CD14-positive monocyte (primary cell): ENCODE measurements around the gene CCDC85A. TPM values are rescaled to one million over a fixed set of nuclear protein-coding genes. Genes with fewer than 3 reads are reported as not detected.

ENCODE experiments used
- DNase-seq, 3 donors: peaks; one replicate each; pipeline ENCODE4 v3.0.0-alpha.2; 2011 to 2022
- H2AFZ ChIP-seq: 2 replicates; pipeline ENCODE4 v1.6.0; 2012; ENCODE audit warnings: mild to moderate bottlenecking, low read depth, low read length, inconsistent platforms; ENCODE audit not compliant: insufficient read depth, poor library complexity, severe bottlenecking
- H3K27ac ChIP-seq, 2 donors: 1 replicate in 1 of 2; 2 replicates in 1 of 2; pipeline ENCODE4 v1.5.1; 2012 to 2013; ENCODE audit warnings: low read length in 2 of 2, control low read depth in 1 of 2, inconsistent platforms in 1 of 2, low read depth in 1 of 2, mild to moderate bottlenecking in 1 of 2
- H3K27me3 ChIP-seq, 2 donors: one replicate each; pipeline versions ENCODE4 v1.6.0 to v1.6.1; 2011 to 2013; ENCODE audit warnings: low read length in 2 of 2; ENCODE audit not compliant: control insufficient read depth in 2 of 2, insufficient read depth in 2 of 2
- H3K36me3 ChIP-seq, 2 donors: replicated peaks in 1 of 2; 1 replicate in 1 of 2; 2 replicates in 1 of 2; pipeline versions ENCODE4 v1.5.1 to v1.6.1; 2012 to 2013; ENCODE audit warnings: low read length in 2 of 2, control low read depth in 1 of 2, inconsistent platforms in 1 of 2, mild to moderate bottlenecking in 1 of 2; ENCODE audit not compliant: insufficient read depth in 2 of 2, control insufficient read depth in 1 of 2
- H3K4me1 ChIP-seq, 2 donors: 1 replicate in 1 of 2; 2 replicates in 1 of 2; pipeline versions ENCODE4 v1.5.1 to v1.6.1; 2012 to 2013; ENCODE audit warnings: low read length in 2 of 2, control low read depth in 1 of 2, inconsistent platforms in 1 of 2, mild to moderate bottlenecking in 1 of 2, moderate library complexity in 1 of 2; ENCODE audit not compliant: insufficient read depth in 2 of 2, control insufficient read depth in 1 of 2
- H3K4me2 ChIP-seq: replicated peaks from 2 replicates; pipeline ENCODE3; 2012; ENCODE audit warnings: low read length, moderate library complexity, mild to moderate bottlenecking; ENCODE audit not compliant: poor library complexity, severe bottlenecking; ENCODE audit errors: extremely low read depth
- H3K4me3 ChIP-seq, 3 experiments: fragments of 200-600 bp in 1 of 3; sonication (generic) in 1 of 3; replicated peaks in 1 of 3; 1 replicate in 2 of 3; 2 replicates in 1 of 3; pipeline ENCODE4 v1.5.1; 2011 to 2013; ENCODE audit warnings: low read length in 3 of 3, mild to moderate bottlenecking in 3 of 3, control low read depth in 2 of 3, low read depth in 2 of 3, inconsistent platforms in 1 of 3, moderate library complexity in 1 of 3
- H3K79me2 ChIP-seq: 2 replicates; pipeline ENCODE4 v1.6.0; 2012; ENCODE audit warnings: mild to moderate bottlenecking, control low read depth, inconsistent platforms, low read length, moderate library complexity; ENCODE audit not compliant: insufficient read depth
- H3K9ac ChIP-seq: 2 replicates; pipeline ENCODE4 v1.6.0; 2017; ENCODE audit warnings: low read length, mild to moderate bottlenecking; ENCODE audit not compliant: insufficient read depth, poor library complexity, severe bottlenecking
- H3K9me3 ChIP-seq, 2 donors: replicated peaks in 1 of 2; 1 replicate in 1 of 2; 2 replicates in 1 of 2; pipeline versions ENCODE4 v1.5.1 to v1.6.1; 2012 to 2013; ENCODE audit warnings: low read length in 2 of 2, control low read depth in 1 of 2; ENCODE audit not compliant: control insufficient read depth in 1 of 2, insufficient read depth in 1 of 2
- H4K20me1 ChIP-seq: 2 replicates; pipeline ENCODE4 v1.6.0; 2012; ENCODE audit warnings: mild to moderate bottlenecking, low read length, control low read depth, moderate library complexity; ENCODE audit not compliant: insufficient read depth
- H3K27ac Mint-ChIP-seq, 7 donors: one replicate each; pipeline ENCODE4 v1.8.0; 2020; ENCODE audit warnings: mild to moderate bottlenecking in 7 of 7, mixed read lengths in 7 of 7, moderate library complexity in 6 of 7, inconsistent platforms in 2 of 7
- H3K27me3 Mint-ChIP-seq, 3 donors: one replicate each; pipeline ENCODE4 v1.8.0; 2021 to 2022; ENCODE audit warnings: low read depth in 3 of 3, mild to moderate bottlenecking in 3 of 3, mixed read lengths in 3 of 3, moderate library complexity in 3 of 3, inconsistent platforms in 1 of 3
- H3K36me3 Mint-ChIP-seq, 2 donors: one replicate each; pipeline ENCODE4 v1.8.0; 2020; ENCODE audit warnings: mixed read lengths in 2 of 2, inconsistent platforms in 1 of 2, mild to moderate bottlenecking in 1 of 2
- H3K4me1 Mint-ChIP-seq: one replicate; pipeline ENCODE4 v1.8.0; 2020; ENCODE audit warnings: mild to moderate bottlenecking, mixed read lengths
- H3K4me3 Mint-ChIP-seq, 2 donors: one replicate each; pipeline ENCODE4 v1.8.0; 2020; ENCODE audit warnings: mild to moderate bottlenecking in 2 of 2, mixed read lengths in 2 of 2, moderate library complexity in 1 of 2
- H3K9me3 Mint-ChIP-seq, 7 donors: one replicate each; pipeline ENCODE4 v1.8.0; 2020 to 2022; ENCODE audit warnings: mixed read lengths in 7 of 7, mild to moderate bottlenecking in 6 of 7, moderate library complexity in 6 of 7, inconsistent platforms in 2 of 7
- CTCF ChIP-seq: fragments of 200-600 bp; IDR thresholded peaks from one replicate; pipeline ENCODE4 v1.8.0; 2022; ENCODE audit warnings: antibody characterized with exemption, mild to moderate bottlenecking
- WGBS: methylation state at CpG from one replicate; pipeline ENCODE4 v1.1.5; 2013; ENCODE audit warnings: missing lambda C conversion rate; ENCODE audit not compliant: insufficient coverage; 5-methylcytosine and 5-hydroxymethylcytosine counted together
- intact Hi-C, 2 donors: fragments of 100-400 bp; cut with micrococcal nuclease; formaldehyde crosslinking; loops; one replicate each; pipeline versions ENCODE4 v1.15.0 to v1.15.1; 2023
- polyA plus RNA-seq, 3 donors: library from polyadenylated mRNA; depleted of rRNA in 1 of 3; unstranded in 2 of 3; stranded (reverse) in 1 of 3; fragments of 300-500 nt in 2 of 3; fragments of >200 nt in 1 of 3; fragmentation: Illumina TruSeq in 2 of 3; gene quantifications; 1 replicate in 2 of 3; 2 replicates in 1 of 3; pipeline ENCODE4 v1.2.3, GENCODE V29; 2012 to 2021

Gene CCDC85A
- polyA plus RNA-seq, 3 donors, result not detected

DNA sequence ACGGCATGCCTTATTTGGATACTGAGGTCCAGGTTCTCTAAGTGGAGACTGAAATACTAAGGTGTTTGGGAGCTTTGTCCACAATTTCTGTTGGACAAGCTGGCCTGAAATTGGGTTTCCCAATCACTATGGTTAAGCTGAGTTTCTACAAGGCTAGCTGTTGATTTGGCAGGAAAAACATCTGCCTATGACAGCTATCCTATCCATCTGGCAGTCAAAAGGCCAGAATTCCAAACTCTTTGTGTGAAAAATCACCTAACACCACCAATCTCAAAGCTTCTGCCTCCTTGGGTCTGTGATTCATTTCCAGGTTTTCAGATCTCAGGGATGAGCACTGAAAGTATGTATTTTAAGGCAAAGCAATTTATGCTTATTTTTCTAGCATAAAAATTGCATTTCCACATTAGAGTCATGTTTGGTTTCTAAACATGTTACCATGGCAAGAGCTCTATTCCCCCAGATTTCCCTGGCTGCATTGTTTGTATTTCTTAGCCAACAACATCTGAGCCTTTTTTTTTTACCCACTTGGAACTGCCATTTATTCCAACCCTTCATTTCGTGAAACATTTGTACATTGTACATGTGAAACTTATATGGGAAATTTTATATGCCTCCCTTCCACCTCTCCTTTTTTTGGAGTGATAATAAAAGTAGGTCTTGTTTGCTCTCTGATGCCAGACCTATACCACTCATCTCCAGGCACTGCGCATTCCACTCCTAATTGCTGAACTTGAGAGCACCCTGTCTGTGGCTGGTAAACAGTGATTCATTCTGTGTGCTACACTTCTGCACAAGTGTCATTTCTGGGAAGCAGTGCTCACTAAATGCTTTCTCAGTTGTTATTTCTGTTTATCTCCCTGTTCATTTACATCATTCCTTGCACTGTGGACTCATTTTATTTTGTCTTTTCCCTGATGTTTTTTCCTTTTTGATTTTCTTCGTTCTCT lies 15.9 kb upstream of the CCDC85A start:
- H3K9me3 Mint-ChIP-seq, result peaks cover 0 to 5% (median 0%) of the 10 kb centered on the region in 7 donors
- H3K4me3 Mint-ChIP-seq, result no peak overlapping the region
- Histone ChIP-seq H3K4me2 (no peak overlapping the region), H2AFZ (no peak overlapping the region), H3K4me3 (no peak overlapping the region), H3K9ac (no peak overlapping the region), H4K20me1 (no peaks in the 10 kb centered on the region), H3K4me1 (no peaks in the 10 kb centered on the region), H3K79me2 (no peaks in the 10 kb centered on the region), H3K36me3 (no peaks in the 10 kb centered on the region), H3K27me3 (no peaks in the 10 kb centered on the region), H3K9me3 (no peaks in the 10 kb centered on the region), H3K27ac (no peak overlapping the region)
- peaks cover 1 to 3% (median 3%) of the 10 kb centered on the region in 3 donors for H3K27me3 Mint-ChIP-seq
- no peak for DNase-seq
- intact Hi-C loops, result no loop called here
- H3K36me3 Mint-ChIP-seq, result no peaks in the 10 kb centered on the region
- TF ChIP-seq CTCF, result no peak
- H3K4me1 Mint-ChIP-seq, result no peaks in the 10 kb centered on the region
- H3K27ac Mint-ChIP-seq, result no peak overlapping the region
- 100% methylated on average over 1 of the region's 4 CpGs for WGBS

- no peak for TF ChIP-seq CTCF
- H3K79me2 ChIP-seq, result no peaks in the 10 kb centered on the region
- no peak overlapping the region for H3K4me3 ChIP-seq
- no peaks in the 10 kb centered on the region for H3K27me3 ChIP-seq
- DNase-seq, result no peak
- no peaks in the 10 kb centered on the region for H3K4me1 ChIP-seq
- H4K20me1 ChIP-seq, result no peaks in the 10 kb centered on the region
- no peak overlapping the region for H3K27ac ChIP-seq
- Mint-ChIP-seq H3K27ac (no peak overlapping the region), H3K27me3 (peaks cover 1 to 3% (median 3%) of the 10 kb centered on the region in 3 donors), H3K4me1 (no peaks in the 10 kb centered on the region), H3K36me3 (no peaks in the 10 kb centered on the region), H3K4me3 (no peak overlapping the region), H3K9me3 (peaks cover 0 to 1% (median 0%) of the 10 kb centered on the region in 7 donors)
- H3K9me3 ChIP-seq, result no peaks in the 10 kb centered on the region
- no peak overlapping the region for H2AFZ ChIP-seq
- H3K9ac ChIP-seq, result no peak overlapping the region
- WGBS, result 100% methylated on average over 1 of the region's 3 CpGs
- intact Hi-C loops, result no loop called here
- no peaks in the 10 kb centered on the region for H3K36me3 ChIP-seq
- no peak overlapping the region for H3K4me2 ChIP-seq
These were observed 14.3 kb upstream of the CCDC85A start for GRCh38 chr2:56169521-56169920.
